ENCODE data around the gene FOSL1. TPM values are rescaled to one million over a fixed set of nuclear protein-coding genes. Genes with fewer than 3 reads are reported as not detected.

FOSL1 gene
- total and polyA plus RNA-seq, 2 donors from 2014 or later = 0.37 to 3.2 TPM

DNA sequence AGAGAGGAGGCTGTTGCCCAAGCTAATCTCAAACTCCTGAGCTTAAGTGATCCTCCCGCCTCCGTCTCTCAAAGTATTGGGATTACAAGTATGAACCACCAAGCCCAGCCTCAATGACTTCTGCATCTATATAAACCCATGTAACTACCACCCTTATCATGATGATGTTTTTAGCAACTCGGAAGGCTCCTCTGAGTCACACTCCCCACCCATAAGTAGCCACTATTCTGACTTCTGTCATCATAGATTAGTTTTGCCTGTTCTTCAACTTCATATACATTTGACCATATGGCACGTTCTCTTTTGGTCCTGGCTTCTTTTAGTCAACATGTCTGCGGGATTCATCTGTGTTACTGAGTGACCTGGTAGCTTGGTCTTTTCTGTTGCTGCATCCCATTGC lies 6.4 kb upstream of the FOSL1 start:
- intact Hi-C loops (cut with DNase I) = no loop called here
- no peak overlapping the region for H3K27ac ChIP-seq (ENCODE audit: low read depth in 2 of 2, low read length in 2 of 2)
- DNase-seq (no peak), FAIRE-seq (no peak)
- TF ChIP-seq, protein P1, sequence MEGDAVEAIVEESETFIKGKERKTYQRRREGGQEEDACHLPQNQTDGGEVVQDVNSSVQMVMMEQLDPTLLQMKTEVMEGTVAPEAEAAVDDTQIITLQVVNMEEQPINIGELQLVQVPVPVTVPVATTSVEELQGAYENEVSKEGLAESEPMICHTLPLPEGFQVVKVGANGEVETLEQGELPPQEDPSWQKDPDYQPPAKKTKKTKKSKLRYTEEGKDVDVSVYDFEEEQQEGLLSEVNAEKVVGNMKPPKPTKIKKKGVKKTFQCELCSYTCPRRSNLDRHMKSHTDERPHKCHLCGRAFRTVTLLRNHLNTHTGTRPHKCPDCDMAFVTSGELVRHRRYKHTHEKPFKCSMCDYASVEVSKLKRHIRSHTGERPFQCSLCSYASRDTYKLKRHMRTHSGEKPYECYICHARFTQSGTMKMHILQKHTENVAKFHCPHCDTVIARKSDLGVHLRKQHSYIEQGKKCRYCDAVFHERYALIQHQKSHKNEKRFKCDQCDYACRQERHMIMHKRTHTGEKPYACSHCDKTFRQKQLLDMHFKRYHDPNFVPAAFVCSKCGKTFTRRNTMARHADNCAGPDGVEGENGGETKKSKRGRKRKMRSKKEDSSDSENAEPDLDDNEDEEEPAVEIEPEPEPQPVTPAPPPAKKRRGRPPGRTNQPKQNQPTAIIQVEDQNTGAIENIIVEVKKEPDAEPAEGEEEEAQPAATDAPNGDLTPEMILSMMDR (IDR thresholded peaks at IDR 0.05; ENCODE audit: borderline replicate concordance, extremely low read depth, insufficient read depth) = no peak
- peaks cover 0 to 1% (median 0%) of the 10 kb centered on the region in 3 donors for H3K4me1 ChIP-seq (ENCODE audit: control insufficient read depth in 2 of 3, insufficient read depth in 2 of 3, low read depth in 1 of 3, low read length in 3 of 3)
- H3K9ac ChIP-seq (ENCODE audit: low read length in 3 of 3) = no peak overlapping the region
- no peaks in the 10 kb centered on the region for H3K36me3 ChIP-seq (ENCODE audit: control insufficient read depth in 2 of 3, insufficient read depth in 3 of 3, low read length in 3 of 3)
- no peak overlapping the region for H3K4me3 ChIP-seq (ENCODE audit: low read length in 3 of 3)
- no peaks in the 10 kb centered on the region for H3K9me3 ChIP-seq (ENCODE audit: control insufficient read depth in 2 of 3, insufficient read depth in 1 of 3, low read length in 3 of 3)
- H3K27me3 ChIP-seq (ENCODE audit: control insufficient read depth, insufficient read depth, low read length) = no peaks in the 10 kb centered on the region

DNA sequence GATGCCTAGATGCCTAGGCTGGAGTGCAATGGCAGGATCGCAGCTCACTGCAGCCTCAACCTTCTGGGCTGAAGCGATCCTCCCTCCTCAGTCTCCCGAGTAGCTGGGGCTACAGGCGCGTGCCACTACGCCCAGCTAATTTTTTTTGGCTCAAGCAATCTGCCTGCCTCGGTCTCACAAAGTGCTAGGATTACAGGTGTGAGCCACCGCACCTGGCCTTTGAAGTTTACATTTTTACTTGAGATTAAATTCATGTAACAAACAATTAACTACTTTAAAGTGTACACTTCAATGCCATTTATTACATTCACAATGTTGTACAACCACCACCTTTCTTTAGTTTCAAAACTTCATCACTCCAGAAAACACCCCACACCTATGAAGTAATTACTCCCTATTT lies 3.5 kb upstream of the FOSL1 start:
- TF ChIP-seq, protein P1 (IDR thresholded peaks at IDR 0.05; ENCODE audit: borderline replicate concordance, extremely low read depth, insufficient read depth) = no peak
- Histone ChIP-seq H3K4me3 (ENCODE audit: low read length in 3 of 3) (no peak overlapping the region), H3K36me3 (ENCODE audit: control insufficient read depth in 2 of 3, insufficient read depth in 3 of 3, low read length in 3 of 3) (no peaks in the 10 kb centered on the region), H3K9ac (ENCODE audit: low read length in 3 of 3) (no peak overlapping the region), H3K4me1 (ENCODE audit: control insufficient read depth in 2 of 3, insufficient read depth in 2 of 3, low read depth in 1 of 3, low read length in 3 of 3) (peaks cover 0 to 6% (median 3%) of the 10 kb centered on the region in 3 donors), H3K27me3 (ENCODE audit: control insufficient read depth, insufficient read depth, low read length) (peaks cover 11% of the 10 kb centered on the region), H3K27ac (ENCODE audit: low read depth in 2 of 2, low read length in 2 of 2) (no peak overlapping the region), H3K9me3 (ENCODE audit: control insufficient read depth in 2 of 3, insufficient read depth in 1 of 3, low read length in 3 of 3) (no peaks in the 10 kb centered on the region)
- FAIRE-seq (no peak), DNase-seq (no peak)
- intact Hi-C loops (cut with DNase I) = no loop called here

DNA sequence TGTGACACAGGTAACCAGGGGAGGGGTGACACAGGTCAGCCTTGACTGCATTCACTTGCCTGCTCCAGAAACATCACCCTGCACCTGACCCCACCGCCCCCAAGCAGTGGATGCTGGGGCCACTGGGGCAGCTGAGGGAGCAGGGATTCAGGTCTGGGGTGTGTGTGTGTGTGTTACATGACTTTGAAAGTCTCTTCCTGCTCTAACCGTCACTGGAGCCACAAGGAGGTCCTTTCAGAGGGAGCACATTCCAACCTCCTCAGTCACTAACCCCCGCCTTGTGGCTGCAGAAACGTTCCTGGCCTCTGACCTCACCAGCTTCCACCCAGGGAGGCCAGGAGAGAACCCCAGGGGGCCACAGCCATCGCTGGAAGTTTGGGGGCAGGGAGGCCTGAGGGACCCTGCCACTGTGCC lies 2.9 kb upstream of the FOSL1 start:
- H3K9me3 ChIP-seq (ENCODE audit: control insufficient read depth in 2 of 3, insufficient read depth in 1 of 3, low read length in 3 of 3) = no peaks in the 10 kb centered on the region
- H3K27me3 ChIP-seq (ENCODE audit: control insufficient read depth, insufficient read depth, low read length) = peaks cover 17% of the 10 kb centered on the region
- no peak for FAIRE-seq
- no peak overlapping the region for H3K4me3 ChIP-seq (ENCODE audit: low read length in 3 of 3)
- intact Hi-C loops (cut with DNase I) = no loop called here
- H3K36me3 ChIP-seq (ENCODE audit: control insufficient read depth in 2 of 3, insufficient read depth in 3 of 3, low read length in 3 of 3) = no peaks in the 10 kb centered on the region
- H3K27ac ChIP-seq (ENCODE audit: low read depth in 2 of 2, low read length in 2 of 2) = no peak overlapping the region
- DNase-seq = no peak
- TF ChIP-seq, protein P1 (IDR thresholded peaks at IDR 0.05; ENCODE audit: borderline replicate concordance, extremely low read depth, insufficient read depth) = no peak
- peaks cover 0 to 6% (median 3%) of the 10 kb centered on the region in 3 donors for H3K4me1 ChIP-seq (ENCODE audit: control insufficient read depth in 2 of 3, insufficient read depth in 2 of 3, low read depth in 1 of 3, low read length in 3 of 3)
- no peak overlapping the region for H3K9ac ChIP-seq (ENCODE audit: low read length in 3 of 3)

DNA sequence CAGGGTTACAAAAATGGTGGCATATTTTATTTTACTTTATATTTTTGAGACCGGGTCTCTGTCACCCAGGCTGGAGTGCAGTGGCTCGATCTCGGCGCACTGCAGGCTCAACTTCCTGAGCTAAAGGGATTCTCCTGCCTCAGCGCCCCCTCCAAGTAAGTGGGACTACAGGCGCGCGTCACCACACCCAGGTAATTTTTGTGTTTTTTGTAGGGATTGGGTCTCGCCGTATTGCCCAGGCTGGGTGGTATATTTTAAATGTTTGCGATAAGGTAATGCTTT lies 652 bp upstream of the FOSL1 start:
- Histone ChIP-seq H3K9me3 (ENCODE audit: control insufficient read depth in 2 of 3, insufficient read depth in 1 of 3, low read length in 3 of 3) (no peaks in the 10 kb centered on the region), H3K9ac (ENCODE audit: low read length in 3 of 3) (no peak overlapping the region), H3K27me3 (ENCODE audit: control insufficient read depth, insufficient read depth, low read length) (peaks cover 17% of the 10 kb centered on the region), H3K36me3 (ENCODE audit: control insufficient read depth in 2 of 3, insufficient read depth in 3 of 3, low read length in 3 of 3) (no peaks in the 10 kb centered on the region), H3K4me1 (ENCODE audit: control insufficient read depth in 2 of 3, insufficient read depth in 2 of 3, low read depth in 1 of 3, low read length in 3 of 3) (peaks cover 0 to 6% (median 3%) of the 10 kb centered on the region in 3 donors), H3K4me3 (ENCODE audit: low read length in 3 of 3) (peak overlapping the region in 1 of 3 donors; percentile 47), H3K27ac (ENCODE audit: low read depth in 2 of 2, low read length in 2 of 2) (no peak overlapping the region)
- intact Hi-C loops (cut with DNase I) = no loop called here
- TF ChIP-seq, protein P1 (IDR thresholded peaks at IDR 0.05; ENCODE audit: borderline replicate concordance, extremely low read depth, insufficient read depth) = no peak
- FAIRE-seq (no peak), DNase-seq (no peak)
